ENCODE data around the gene CHRM2. TPM values are rescaled to one million over a fixed set of nuclear protein-coding genes. Genes with fewer than 3 reads are reported as not detected.
A peak's percentile ranks its signal among the peaks of the same experiment; 100 is the strongest.

The CHRM2 gene
- total and polyA plus RNA-seq, 2 experiments from 2014 or later: 0.21 to 0.35 TPM

GRCh38 chr7:137036768-137037167, 168.3 kb downstream of the CHRM2 start:
- H3K27ac ChIP-seq (ENCODE audit: low read depth): no peak overlapping the region
- peaks cover 4% of the 10 kb centered on the region; the same call in 2 of the 3 replicates for H3K4me1 Mint-ChIP-seq
- H3K79me2 ChIP-seq (replicated peaks; ENCODE audit: insufficient read depth): no peaks in the 10 kb centered on the region
- no peaks in the 10 kb centered on the region for H3K36me3 Mint-ChIP-seq (ENCODE audit: low read depth)
- no peak overlapping the region for H3K27ac Mint-ChIP-seq
- ATAC-seq: no peak
- H3K27me3 ChIP-seq (ENCODE audit: insufficient read depth): no peaks in the 10 kb centered on the region
- no peak overlapping the region for H3K4me2 ChIP-seq
- no peaks in the 10 kb centered on the region for H3F3A ChIP-seq (replicated peaks; ENCODE audit: low read depth)
- H4K20me1 ChIP-seq (replicated peaks; ENCODE audit: insufficient read depth): no peaks in the 10 kb centered on the region
- H3K27me3 Mint-ChIP-seq (ENCODE audit: insufficient read depth, low read depth, poor library complexity): no peaks in the 10 kb centered on the region
- no peaks in the 10 kb centered on the region for H3K9me2 ChIP-seq (ENCODE audit: insufficient read depth)
- no peak overlapping the region for H3K4me3 Mint-ChIP-seq
- H3K9me3 Mint-ChIP-seq: no peaks in the 10 kb centered on the region
- no peaks in the 10 kb centered on the region for H3K4me1 ChIP-seq (ENCODE audit: insufficient read depth)
- peak; percentile 4 for DNase-seq (ENCODE audit: low spot score)
- H3K36me3 ChIP-seq (ENCODE audit: insufficient read depth): no peaks in the 10 kb centered on the region
- TF ChIP-seq ZNF331 (CRISPR knock-in tag; IDR thresholded peaks at IDR 0.05; ENCODE audit: low read depth) (no peak), CREB1 (CRISPR knock-in tag; IDR thresholded peaks at IDR 0.05; ENCODE audit: low read depth) (no peak), JUNB (IDR thresholded peaks at IDR 0.05; ENCODE audit: unreplicated experiment) (no peak), NANOG (IDR thresholded peaks at IDR 0.05; ENCODE audit: borderline replicate concordance) (no peak), EZH2phosphoT487 (IDR thresholded peaks at IDR 0.05; ENCODE audit: unreplicated experiment) (no peak)
- H3K4me3 ChIP-seq: no peak overlapping the region
- H2AFZ ChIP-seq: no peak overlapping the region

DNA sequence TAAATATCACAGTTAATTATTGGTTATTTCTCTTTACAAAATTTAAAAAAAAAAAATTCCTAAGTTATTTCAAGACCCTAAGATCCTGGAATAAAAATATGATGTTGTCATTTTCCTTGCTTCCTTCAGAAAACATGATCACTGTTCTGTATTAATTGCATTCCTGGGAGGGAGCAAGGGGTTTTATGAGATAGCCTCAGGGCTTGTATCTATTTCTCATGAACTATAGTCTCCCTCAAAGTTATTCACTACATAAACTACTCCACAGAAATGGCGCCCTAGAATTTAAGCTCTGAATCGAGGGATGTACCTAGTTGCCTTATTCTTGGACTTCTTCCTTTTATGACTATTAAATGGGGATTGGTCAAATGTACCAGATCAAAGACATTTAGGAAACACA, 170.3 kb downstream of the CHRM2 start:
- Mint-ChIP-seq H3K4me3 (no peak overlapping the region), H3K4me1 (peaks cover 8% of the 10 kb centered on the region; the same call in 2 of the 3 replicates), H3K36me3 (ENCODE audit: low read depth) (no peaks in the 10 kb centered on the region), H3K9me3 (no peaks in the 10 kb centered on the region), H3K27ac (no peak overlapping the region), H3K27me3 (ENCODE audit: insufficient read depth, low read depth, poor library complexity) (peaks cover 2% of the 10 kb centered on the region)
- ATAC-seq (no peak), DNase-seq (ENCODE audit: low spot score) (no peak)
- no peaks in the 10 kb centered on the region for H3K79me2 ChIP-seq (replicated peaks; ENCODE audit: insufficient read depth)
- no peak overlapping the region for H3K27ac ChIP-seq (ENCODE audit: low read depth)
- no peaks in the 10 kb centered on the region; the same call in 1 of the 2 replicates for H3K4me1 ChIP-seq (ENCODE audit: insufficient read depth)
- TF ChIP-seq REST (IDR thresholded peaks at IDR 0.05; ENCODE audit: unreplicated experiment) (no peak), ZNF114 (CRISPR knock-in tag; IDR thresholded peaks at IDR 0.05) (no peak), EZH2 (IDR thresholded peaks at IDR 0.05; ENCODE audit: low read depth, unreplicated experiment) (no peak), CREB1 (CRISPR knock-in tag; IDR thresholded peaks at IDR 0.05; ENCODE audit: low read depth) (no peak), STAT1 (IDR thresholded peaks at IDR 0.05; ENCODE audit: unreplicated experiment) (no peak), JUNB (IDR thresholded peaks at IDR 0.05; ENCODE audit: unreplicated experiment) (no peak), ZNF331 (CRISPR knock-in tag; IDR thresholded peaks at IDR 0.05; ENCODE audit: low read depth) (no peak), POLR2AphosphoS5 (IDR thresholded peaks at IDR 0.05; ENCODE audit: low read depth) (no peak)
- TF ChIP-seq, protein P1, sequence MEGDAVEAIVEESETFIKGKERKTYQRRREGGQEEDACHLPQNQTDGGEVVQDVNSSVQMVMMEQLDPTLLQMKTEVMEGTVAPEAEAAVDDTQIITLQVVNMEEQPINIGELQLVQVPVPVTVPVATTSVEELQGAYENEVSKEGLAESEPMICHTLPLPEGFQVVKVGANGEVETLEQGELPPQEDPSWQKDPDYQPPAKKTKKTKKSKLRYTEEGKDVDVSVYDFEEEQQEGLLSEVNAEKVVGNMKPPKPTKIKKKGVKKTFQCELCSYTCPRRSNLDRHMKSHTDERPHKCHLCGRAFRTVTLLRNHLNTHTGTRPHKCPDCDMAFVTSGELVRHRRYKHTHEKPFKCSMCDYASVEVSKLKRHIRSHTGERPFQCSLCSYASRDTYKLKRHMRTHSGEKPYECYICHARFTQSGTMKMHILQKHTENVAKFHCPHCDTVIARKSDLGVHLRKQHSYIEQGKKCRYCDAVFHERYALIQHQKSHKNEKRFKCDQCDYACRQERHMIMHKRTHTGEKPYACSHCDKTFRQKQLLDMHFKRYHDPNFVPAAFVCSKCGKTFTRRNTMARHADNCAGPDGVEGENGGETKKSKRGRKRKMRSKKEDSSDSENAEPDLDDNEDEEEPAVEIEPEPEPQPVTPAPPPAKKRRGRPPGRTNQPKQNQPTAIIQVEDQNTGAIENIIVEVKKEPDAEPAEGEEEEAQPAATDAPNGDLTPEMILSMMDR (conservative IDR thresholded peaks at IDR 0.05; ENCODE audit: low read depth in 2 of 2): no peak
- H3K36me3 ChIP-seq (ENCODE audit: insufficient read depth): no peaks in the 10 kb centered on the region
- H3K4me2 ChIP-seq: no peak overlapping the region
- no peaks in the 10 kb centered on the region for H3F3A ChIP-seq (replicated peaks; ENCODE audit: low read depth)
- H4K20me1 ChIP-seq (replicated peaks; ENCODE audit: insufficient read depth): no peaks in the 10 kb centered on the region
- H2AFZ ChIP-seq: no peak overlapping the region
- H3K4me3 ChIP-seq: no peak overlapping the region
- no peaks in the 10 kb centered on the region for H3K9me2 ChIP-seq (ENCODE audit: insufficient read depth)
- no peaks in the 10 kb centered on the region for H3K27me3 ChIP-seq (ENCODE audit: insufficient read depth)
